Ureter (tissue), 1 donor: ENCODE results near the gene FCER1A. TPM values are rescaled to one million over a fixed set of nuclear protein-coding genes. Genes with fewer than 3 reads are reported as not detected.

Source experiments
- DNase-seq: peaks from one replicate; pipeline ENCODE4 v3.0.0-alpha.2; 2020; ENCODE audit warnings: low spot score
- total RNA-seq: library from RNA; stranded (reverse); gene quantifications from one replicate; pipeline ENCODE4 v1.2.4, GENCODE V29; 2023
- donor health status: DM: yes; HTN: yes; CAD: no.

The FCER1A gene
- total RNA-seq, 1 donor from 2014 or later, result 0.99 TPM

GRCh38 chr1:159352436-159352835 is 50.3 kb downstream of the FCER1A start:
- DNase-seq, result no peak

Other genes starting within 250 kb of the FCER1A start
- 2.9 TPM for gene AIM2, start 225.6 kb upstream of the FCER1A start, total RNA-seq
- 4.2 TPM for gene CADM3, start 130.7 kb upstream of the FCER1A start, total RNA-seq
- 164 TPM for gene ACKR1, start 97.5 kb upstream of the FCER1A start, total RNA-seq
- gene OR10J4, start 129.9 kb downstream of the FCER1A start, total RNA-seq, result not detected
- not detected for gene OR10J1, start 137.4 kb downstream of the FCER1A start, total RNA-seq
- gene OR10J5, start 233.7 kb downstream of the FCER1A start, total RNA-seq, result not detected